ENCODE results near the gene ADAMTS14. TPM values are rescaled to one million over a fixed set of nuclear protein-coding genes. Genes with fewer than 3 reads are reported as not detected.

The ADAMTS14 gene
- total RNA-seq, 2 experiments from 2014 or later, result 0.03 TPM; not detected in 1

DNA sequence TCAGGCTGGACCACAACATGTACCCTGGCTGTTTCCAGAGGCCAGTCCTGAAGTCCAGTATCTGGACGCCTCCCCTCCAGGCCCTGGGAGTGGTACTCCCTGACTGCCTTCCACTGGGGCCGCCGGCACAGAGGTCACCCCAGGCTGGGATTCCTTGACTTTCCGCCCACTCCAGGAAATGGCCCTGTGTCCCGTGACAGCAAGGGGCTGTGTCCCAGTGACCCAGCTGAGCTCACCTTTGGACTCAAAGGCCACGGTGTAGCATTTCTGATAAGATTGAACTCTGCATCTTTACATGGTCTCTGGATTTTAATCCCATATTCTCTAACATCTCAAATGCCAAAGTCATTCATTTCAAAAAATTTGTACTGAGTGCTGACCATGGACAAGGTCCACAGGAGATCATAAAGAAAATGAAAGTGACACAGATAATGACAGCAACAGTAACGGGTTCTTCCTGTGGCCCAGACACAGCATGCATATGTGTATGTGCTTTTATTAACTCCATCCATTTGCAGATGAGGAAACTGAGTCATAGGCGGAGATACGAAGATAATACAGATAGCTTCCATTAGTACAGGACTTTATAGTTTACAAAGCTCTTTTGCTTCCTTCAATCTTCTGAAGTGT lies 5.4 kb downstream of the ADAMTS14 start:
- H3K9me3 ChIP-seq (ENCODE audit: low read length), result no peaks in the 10 kb centered on the region
- no peaks in the 10 kb centered on the region for H4K20me1 ChIP-seq (ENCODE audit: insufficient read depth, low read length)
- CTCF ChIA-PET (ENCODE audit: unreplicated experiment), result no interaction called here
- no peak for DNase-seq (ENCODE audit: low spot score)
- no peaks in the 10 kb centered on the region for H3K9me2 ChIP-seq (ENCODE audit: insufficient read depth, low read length)
- H3K4me3 ChIP-seq (ENCODE audit: low read depth, low read length, poor library complexity, severe bottlenecking), result no peak overlapping the region
- intact Hi-C loops (cut with micrococcal nuclease; ENCODE audit: unreplicated experiment), result no loop called here
- no peaks in the 10 kb centered on the region for H3K4me1 ChIP-seq (ENCODE audit: insufficient read depth, low read length, poor library complexity, severe bottlenecking)
- H3K4me2 ChIP-seq (ENCODE audit: low read length), result no peak overlapping the region
- no peaks in the 10 kb centered on the region for H3K79me2 ChIP-seq (ENCODE audit: insufficient read depth, low read depth, low read length)
- H3K27ac ChIP-seq (ENCODE audit: low read depth, low read length, poor library complexity, severe bottlenecking), result no peak overlapping the region
- BruUV-seq (replicated peaks), result no TSS peak
- no peaks in the 10 kb centered on the region for H3K36me3 ChIP-seq (ENCODE audit: insufficient read depth, low read length)
- TF ChIP-seq CTCF (conservative IDR thresholded peaks at IDR 0.05; ENCODE audit: low read length) (no peak), EZH2phosphoT487 (IDR thresholded peaks at IDR 0.05; ENCODE audit: borderline replicate concordance, low read depth, low read length) (no peak)
- H2AFZ ChIP-seq (ENCODE audit: low read length), result no peak overlapping the region
- POLR2A ChIA-PET, result no interaction called here

DNA sequence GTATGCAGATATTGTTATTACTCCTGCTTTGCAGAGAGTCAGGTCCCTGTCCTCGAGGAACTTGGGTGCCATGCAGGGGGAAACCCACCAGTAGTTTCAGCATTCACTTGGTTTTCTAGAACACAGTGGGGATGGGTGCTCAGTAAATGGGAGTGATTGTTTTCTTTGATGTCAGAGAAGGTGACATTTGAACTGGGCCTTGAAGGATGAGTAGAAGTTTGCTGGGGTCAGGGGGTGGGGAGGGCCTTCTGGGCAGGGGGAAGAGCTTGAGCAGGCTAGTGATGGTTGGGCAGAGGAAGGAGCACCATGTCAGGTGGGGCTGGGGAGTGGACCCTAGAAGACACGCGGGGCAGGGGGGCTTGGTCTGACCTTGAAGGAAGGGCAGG lies 5.9 kb downstream of the ADAMTS14 start:
- no peaks in the 10 kb centered on the region for H3K9me3 ChIP-seq (ENCODE audit: low read length)
- intact Hi-C loops (cut with micrococcal nuclease; ENCODE audit: unreplicated experiment), result no loop called here
- H3K27ac ChIP-seq (ENCODE audit: low read depth, low read length, poor library complexity, severe bottlenecking), result no peak overlapping the region
- ChIA-PET POLR2A (no interaction called here), CTCF (ENCODE audit: unreplicated experiment) (no interaction called here)
- no peaks in the 10 kb centered on the region for H3K4me1 ChIP-seq (ENCODE audit: insufficient read depth, low read length, poor library complexity, severe bottlenecking)
- H3K36me3 ChIP-seq (ENCODE audit: insufficient read depth, low read length), result no peaks in the 10 kb centered on the region
- no TSS peak for BruUV-seq (replicated peaks)
- H4K20me1 ChIP-seq (ENCODE audit: insufficient read depth, low read length), result no peaks in the 10 kb centered on the region
- H3K79me2 ChIP-seq (ENCODE audit: insufficient read depth, low read depth, low read length), result no peaks in the 10 kb centered on the region
- no peak overlapping the region for H2AFZ ChIP-seq (ENCODE audit: low read length)
- H3K4me2 ChIP-seq (ENCODE audit: low read length), result no peak overlapping the region
- H3K4me3 ChIP-seq (ENCODE audit: low read depth, low read length, poor library complexity, severe bottlenecking), result no peak overlapping the region
- no peak for TF ChIP-seq CTCF (conservative IDR thresholded peaks at IDR 0.05; ENCODE audit: low read length)
- no peak for TF ChIP-seq EZH2phosphoT487 (IDR thresholded peaks at IDR 0.05; ENCODE audit: borderline replicate concordance, low read depth, low read length)
- DNase-seq (ENCODE audit: low spot score), result no peak
- no peaks in the 10 kb centered on the region for H3K9me2 ChIP-seq (ENCODE audit: insufficient read depth, low read length)

- TF ChIP-seq EZH2phosphoT487 (IDR thresholded peaks at IDR 0.05; ENCODE audit: borderline replicate concordance, low read depth, low read length) (no peak), CTCF (conservative IDR thresholded peaks at IDR 0.05; ENCODE audit: low read length) (no peak)
- Histone ChIP-seq H3K27ac (ENCODE audit: low read depth, low read length, poor library complexity, severe bottlenecking) (no peak overlapping the region), H3K36me3 (ENCODE audit: insufficient read depth, low read length) (no peaks in the 10 kb centered on the region), H3K4me3 (ENCODE audit: low read depth, low read length, poor library complexity, severe bottlenecking) (no peak overlapping the region), H3K9me2 (ENCODE audit: insufficient read depth, low read length) (no peaks in the 10 kb centered on the region), H3K4me1 (ENCODE audit: insufficient read depth, low read length, poor library complexity, severe bottlenecking) (no peaks in the 10 kb centered on the region), H4K20me1 (ENCODE audit: insufficient read depth, low read length) (no peaks in the 10 kb centered on the region), H3K4me2 (ENCODE audit: low read length) (no peak overlapping the region), H3K9me3 (ENCODE audit: low read length) (no peaks in the 10 kb centered on the region), H2AFZ (ENCODE audit: low read length) (no peak overlapping the region), H3K79me2 (ENCODE audit: insufficient read depth, low read depth, low read length) (no peaks in the 10 kb centered on the region)
- no TSS peak for BruUV-seq (replicated peaks)
- DNase-seq (ENCODE audit: low spot score), result no peak
- ChIA-PET POLR2A (no interaction called here), CTCF (ENCODE audit: unreplicated experiment) (no interaction called here)
- intact Hi-C loops (cut with micrococcal nuclease; ENCODE audit: unreplicated experiment), result no loop called here
These were observed 6.6 kb downstream of the ADAMTS14 start for GRCh38 chr10:70678757-70679489.

All from OCI-LY7 (cell line).